ENCODE results near the gene TSPOAP1.

- TF ChIP-seq POLR2A (IDR thresholded peaks at IDR 0.05), result no peak
- no peak for TF ChIP-seq POLR2AphosphoS5 (IDR thresholded peaks at IDR 0.05)
Measured at GRCh38 chr17:58364270-58364942, 35.8 kb upstream of the TSPOAP1 start.
